ENCODE data around the gene HIBADH.

- TF ChIP-seq CTCF (IDR thresholded peaks at IDR 0.05) (no peak), POLR2A (IDR thresholded peaks at IDR 0.05) (no peak)
These were observed 139.4 kb downstream of the HIBADH start for GRCh38 chr7:27523321-27523720.
